GM19467 (cell line): Measurements from ENCODE around the gene RAB17.
"Not testable (repeated sequence)": the region's sequence is repeated elsewhere in the genome, so short reads cannot be mapped to it uniquely, and the experiment has no call there.

ENCODE experiments used
- ATAC-seq: cut with Tn5 transposase; IDR thresholded peaks from one replicate; pipeline ENCODE4 v1.9.1; 2021; ENCODE audit warnings: mild to moderate bottlenecking, moderate library complexity; ENCODE audit not compliant: unreplicated experiment

The RAB17 gene

GRCh38 chr2:237625216-237625705 lies 34.7 kb upstream of the RAB17 start:
- no peak for ATAC-seq

GRCh38 chr2:237624565-237624964 lies 34.0 kb upstream of the RAB17 start:
- ATAC-seq, result no peak

GRCh38 chr2:237623428-237624403 lies 33.2 kb upstream of the RAB17 start:
- no peak for ATAC-seq

GRCh38 chr2:237618449-237618848 lies 27.9 kb upstream of the RAB17 start:
- ATAC-seq, result no peak

GRCh38 chr2:237617587-237617982 lies 27.1 kb upstream of the RAB17 start:
- ATAC-seq, result no peak

- no peak for ATAC-seq
These were observed 26.4 kb upstream of the RAB17 start for GRCh38 chr2:237616734-237617586.

- ATAC-seq, result no peak
These were observed 25.8 kb upstream of the RAB17 start for GRCh38 chr2:237616373-237616733.

- no peak for ATAC-seq
These were observed 25.2 kb upstream of the RAB17 start for GRCh38 chr2:237615631-237616249.

GRCh38 chr2:237614151-237614720 lies 23.7 kb upstream of the RAB17 start:
- no peak for ATAC-seq

GRCh38 chr2:237613679-237614078 lies 23.1 kb upstream of the RAB17 start:
- no peak for ATAC-seq

GRCh38 chr2:237612527-237613357 lies 22.2 kb upstream of the RAB17 start:
- ATAC-seq, result no peak

GRCh38 chr2:237606522-237606921 lies 16.0 kb upstream of the RAB17 start:
- not testable (repeated sequence) for ATAC-seq

GRCh38 chr2:237604960-237605359 lies 14.4 kb upstream of the RAB17 start:
- no peak for ATAC-seq

- ATAC-seq, result no peak
These were observed 13.9 kb upstream of the RAB17 start for GRCh38 chr2:237604391-237604790.

GRCh38 chr2:237603718-237604362 lies 13.3 kb upstream of the RAB17 start:
- peak; percentile 75 for ATAC-seq

- no peak for ATAC-seq
These were observed 12.6 kb upstream of the RAB17 start for GRCh38 chr2:237603049-237603717.

GRCh38 chr2:237602409-237602808 lies 11.9 kb upstream of the RAB17 start:
- ATAC-seq, result no peak

- no peak for ATAC-seq
These were observed 11.1 kb upstream of the RAB17 start for GRCh38 chr2:237601453-237602116.
